HL-60 (cell line): ENCODE results near the gene SNTG2.

Experiments
- POLR2AphosphoS5 ChIP-seq: IDR thresholded peaks from 2 replicates; pipeline ENCODE4 v1.6.1; 2012; ENCODE audit warnings: low read depth
- TF ChIP-seq, protein P1 (sequence below): IDR thresholded peaks from one replicate; pipeline ENCODE4 v1.5.1; 2011; ENCODE audit warnings: low read length, control low read depth, inconsistent platforms; ENCODE audit not compliant: insufficient read depth

GRCh38 chr2:1091895-1092585, 141.4 kb downstream of the SNTG2 start:
- TF ChIP-seq, protein P1, sequence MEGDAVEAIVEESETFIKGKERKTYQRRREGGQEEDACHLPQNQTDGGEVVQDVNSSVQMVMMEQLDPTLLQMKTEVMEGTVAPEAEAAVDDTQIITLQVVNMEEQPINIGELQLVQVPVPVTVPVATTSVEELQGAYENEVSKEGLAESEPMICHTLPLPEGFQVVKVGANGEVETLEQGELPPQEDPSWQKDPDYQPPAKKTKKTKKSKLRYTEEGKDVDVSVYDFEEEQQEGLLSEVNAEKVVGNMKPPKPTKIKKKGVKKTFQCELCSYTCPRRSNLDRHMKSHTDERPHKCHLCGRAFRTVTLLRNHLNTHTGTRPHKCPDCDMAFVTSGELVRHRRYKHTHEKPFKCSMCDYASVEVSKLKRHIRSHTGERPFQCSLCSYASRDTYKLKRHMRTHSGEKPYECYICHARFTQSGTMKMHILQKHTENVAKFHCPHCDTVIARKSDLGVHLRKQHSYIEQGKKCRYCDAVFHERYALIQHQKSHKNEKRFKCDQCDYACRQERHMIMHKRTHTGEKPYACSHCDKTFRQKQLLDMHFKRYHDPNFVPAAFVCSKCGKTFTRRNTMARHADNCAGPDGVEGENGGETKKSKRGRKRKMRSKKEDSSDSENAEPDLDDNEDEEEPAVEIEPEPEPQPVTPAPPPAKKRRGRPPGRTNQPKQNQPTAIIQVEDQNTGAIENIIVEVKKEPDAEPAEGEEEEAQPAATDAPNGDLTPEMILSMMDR = no peak
- no peak for TF ChIP-seq POLR2AphosphoS5
